MM.1S (cell line): ENCODE data around the gene NR1I2.

ENCODE experiments used
- EZH2 ChIP-seq: fragments of 300-600 bp; sonication (generic); optimal IDR thresholded peaks from 2 replicates; pipeline ENCODE3; 2017; ENCODE audit warnings: low read depth, mild to moderate bottlenecking, antibody characterized with exemption, low read length, mixed read lengths
- EZH2phosphoT487 ChIP-seq: fragments of 300-600 bp; sonication (generic); IDR thresholded peaks from 2 replicates; pipeline ENCODE4 v1.6.1; 2018; ENCODE audit warnings: antibody characterized with exemption, low read length
- TF ChIP-seq, protein P1 (sequence below): fragments of 300-600 bp; sonication (generic); IDR thresholded peaks from 2 replicates; pipeline ENCODE4 v1.5.1; 2016; ENCODE audit warnings: antibody characterized with exemption, low read length, mixed read lengths

- TF ChIP-seq EZH2phosphoT487 (no peak), EZH2 (no peak)
- TF ChIP-seq, protein P1, sequence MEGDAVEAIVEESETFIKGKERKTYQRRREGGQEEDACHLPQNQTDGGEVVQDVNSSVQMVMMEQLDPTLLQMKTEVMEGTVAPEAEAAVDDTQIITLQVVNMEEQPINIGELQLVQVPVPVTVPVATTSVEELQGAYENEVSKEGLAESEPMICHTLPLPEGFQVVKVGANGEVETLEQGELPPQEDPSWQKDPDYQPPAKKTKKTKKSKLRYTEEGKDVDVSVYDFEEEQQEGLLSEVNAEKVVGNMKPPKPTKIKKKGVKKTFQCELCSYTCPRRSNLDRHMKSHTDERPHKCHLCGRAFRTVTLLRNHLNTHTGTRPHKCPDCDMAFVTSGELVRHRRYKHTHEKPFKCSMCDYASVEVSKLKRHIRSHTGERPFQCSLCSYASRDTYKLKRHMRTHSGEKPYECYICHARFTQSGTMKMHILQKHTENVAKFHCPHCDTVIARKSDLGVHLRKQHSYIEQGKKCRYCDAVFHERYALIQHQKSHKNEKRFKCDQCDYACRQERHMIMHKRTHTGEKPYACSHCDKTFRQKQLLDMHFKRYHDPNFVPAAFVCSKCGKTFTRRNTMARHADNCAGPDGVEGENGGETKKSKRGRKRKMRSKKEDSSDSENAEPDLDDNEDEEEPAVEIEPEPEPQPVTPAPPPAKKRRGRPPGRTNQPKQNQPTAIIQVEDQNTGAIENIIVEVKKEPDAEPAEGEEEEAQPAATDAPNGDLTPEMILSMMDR: no peak
These were observed 14.9 kb downstream of the NR1I2 start for GRCh38 chr3:119796785-119797184.
